ENCODE results near the gene ZMIZ1. TPM values are rescaled to one million over a fixed set of nuclear protein-coding genes. Genes with fewer than 3 reads are reported as not detected.

ZMIZ1 gene
- polyA plus RNA-seq, 2 of the 4 experiments (the other 2 are of a cell fraction), result 8.1 to 30.3 TPM

GRCh38 chr10:79268161-79268601, 199.4 kb downstream of the ZMIZ1 start:
- CTCF ChIA-PET, result interaction anchor here (1.0 to 1.7 kb wide), 2 partner anchors 9 to 1221 kb away, joined by 3 to 4 read pairs; no protein-coding TSS in a partner anchor
- 92% methylated on average over 10 of the region's 12 CpGs for WGBS (ENCODE audit: missing lambda C conversion rate)
- FAIRE-seq (no peak), DNase-seq (ENCODE audit: low read depth in 1 of 2, low spot score in 1 of 2) (no peak), ATAC-seq (no peak)
- no peak overlapping the region for H3K27ac ChIP-seq
- POLR2A ChIA-PET, result no interaction called here
- no peak overlapping the region for H3K4me2 ChIP-seq
- H3K9me3 ChIP-seq, result no peaks in the 10 kb centered on the region
- no peaks in the 10 kb centered on the region for H3K4me1 ChIP-seq
- H3K4me3 ChIP-seq, result no peak overlapping the region
- no peak for TF ChIP-seq CTCF (IDR thresholded peaks at IDR 0.05)
- no peak for TF ChIP-seq KDM5A (IDR thresholded peaks at IDR 0.05)
- no peak for TF ChIP-seq ELK1 (IDR thresholded peaks at IDR 0.05; ENCODE audit: low read depth, low read length)
- TF ChIP-seq SMC3 (IDR thresholded peaks at IDR 0.05), result no peak
- TF ChIP-seq ZFP36 (IDR thresholded peaks at IDR 0.05; ENCODE audit: borderline replicate concordance, partially characterized antibody), result no peak
- no peak for TF ChIP-seq JUN (IDR thresholded peaks at IDR 0.05)
- TF ChIP-seq NFE2L2 (conservative IDR thresholded peaks at IDR 0.05; ENCODE audit: low read length), result no peak
- TF ChIP-seq TP53 (CRISPR knock-in tag; IDR thresholded peaks at IDR 0.05), result no peak
- no peak for TF ChIP-seq CBX2 (IDR thresholded peaks at IDR 0.05; ENCODE audit: borderline replicate concordance, low read depth)
- no peak for TF ChIP-seq HEYL (CRISPR knock-in tag; IDR thresholded peaks at IDR 0.05)
- TF ChIP-seq RNF2 (IDR thresholded peaks at IDR 0.05; ENCODE audit: borderline replicate concordance, low read depth), result no peak
- TF ChIP-seq POLR2A (IDR thresholded peaks at IDR 0.05; ENCODE audit: low read length), result no peak
- TF ChIP-seq ATOH8 (CRISPR knock-in tag; IDR thresholded peaks at IDR 0.05; ENCODE audit: low read depth), result no peak
- TF ChIP-seq TFCP2L1 (CRISPR knock-in tag; IDR thresholded peaks at IDR 0.05), result no peak
- TF ChIP-seq HES2 (IDR thresholded peaks at IDR 0.05), result no peak
- TF ChIP-seq PHF8 (IDR thresholded peaks at IDR 0.05; ENCODE audit: borderline replicate concordance, low read depth), result no peak
- no peak for TF ChIP-seq FOSL2 (IDR thresholded peaks at IDR 0.05)
- no peak for TF ChIP-seq FOSL2 (CRISPR knock-in tag; IDR thresholded peaks at IDR 0.05)

GRCh38 chr10:79268742-79269141, 200.0 kb downstream of the ZMIZ1 start:
- no peak overlapping the region for H3K4me3 ChIP-seq
- CTCF ChIA-PET, result interaction anchor here (1.0 to 1.7 kb wide), 2 partner anchors 10 to 1221 kb away, joined by 3 to 4 read pairs; no protein-coding TSS in a partner anchor
- H3K4me2 ChIP-seq, result no peak overlapping the region
- WGBS (ENCODE audit: missing lambda C conversion rate), result 85% methylated on average over 7 of the region's 7 CpGs
- ATAC-seq, result no peak
- FAIRE-seq, result no peak
- no peaks in the 10 kb centered on the region for H3K9me3 ChIP-seq
- POLR2A ChIA-PET, result no interaction called here
- no peak for DNase-seq (ENCODE audit: low read depth in 1 of 2, low spot score in 1 of 2)
- peaks cover 3% of the 10 kb centered on the region; the same call in 2 of the 3 replicates for H3K4me1 ChIP-seq
- no peak overlapping the region for H3K27ac ChIP-seq
- TF ChIP-seq MYC (IDR thresholded peaks at IDR 0.05; ENCODE audit: borderline replicate concordance, low read length) (no peak), MAZ (IDR thresholded peaks at IDR 0.05; ENCODE audit: borderline replicate concordance, low read depth, low read length) (no peak), KDM1A (IDR thresholded peaks at IDR 0.05; ENCODE audit: low read depth) (no peak), KDM5A (IDR thresholded peaks at IDR 0.05) (no peak), TFCP2L1 (CRISPR knock-in tag; IDR thresholded peaks at IDR 0.05) (no peak), SMC3 (IDR thresholded peaks at IDR 0.05) (no peak), CBX2 (IDR thresholded peaks at IDR 0.05; ENCODE audit: borderline replicate concordance, low read depth) (no peak), HOXA7 (CRISPR knock-in tag; IDR thresholded peaks at IDR 0.05) (no peak), RAD21 (conservative IDR thresholded peaks at IDR 0.05 in 1 of 2, IDR thresholded peaks at IDR 0.05 in 1 of 2) (no peak), USF2 (IDR thresholded peaks at IDR 0.05) (no peak), PBX3 (IDR thresholded peaks at IDR 0.05) (no peak), RNF2 (IDR thresholded peaks at IDR 0.05; ENCODE audit: borderline replicate concordance, low read depth) (no peak), CHD2 (IDR thresholded peaks at IDR 0.05; ENCODE audit: low read length, partially characterized antibody) (no peak), RCOR1 (IDR thresholded peaks at IDR 0.05; ENCODE audit: low read depth, low read length) (no peak), BHLHE40 (IDR thresholded peaks at IDR 0.05; ENCODE audit: low read depth, low read length) (no peak)
